KMS-11 (cell line): ENCODE results near the gene INSM2.

Experiments
- H2AFZ ChIP-seq: fragments of 200-600 bp; sonication (generic); 2 replicates; pipeline ENCODE4 v1.6.1; 2016; ENCODE audit warnings: antibody characterized with exemption, mixed run types, low read depth
- H3K27ac ChIP-seq: fragments of 200-600 bp; sonication (generic); 2 replicates; pipeline ENCODE4 v1.6.1; 2016; ENCODE audit warnings: mild to moderate bottlenecking, mixed run types
- H3K27me3 ChIP-seq: fragments of 200-600 bp; sonication (generic); 2 replicates; pipeline ENCODE4 v1.6.1; 2017; ENCODE audit warnings: mild to moderate bottlenecking, low read depth, mixed run types, moderate library complexity; ENCODE audit not compliant: insufficient read depth
- H3K36me3 ChIP-seq: fragments of 200-600 bp; sonication (generic); 2 replicates; pipeline ENCODE4 v1.6.1; 2017; ENCODE audit warnings: mild to moderate bottlenecking, mixed run types; ENCODE audit not compliant: insufficient read depth
- H3K4me1 ChIP-seq: fragments of 200-600 bp; sonication (generic); 2 replicates; pipeline ENCODE4 v1.6.1; 2016; ENCODE audit warnings: mild to moderate bottlenecking, low read depth, mixed run types; ENCODE audit not compliant: poor library complexity, severe bottlenecking
- H3K4me2 ChIP-seq: fragments of 200-600 bp; sonication (generic); 2 replicates; pipeline ENCODE4 v1.7.0; 2016; ENCODE audit warnings: mild to moderate bottlenecking, mixed run types
- H3K4me3 ChIP-seq: fragments of 200-600 bp; sonication (generic); IDR thresholded peaks from 2 replicates; pipeline ENCODE4 v1.6.1; 2017; ENCODE audit warnings: low read depth, low read length, mixed read lengths; ENCODE audit not compliant: insufficient read depth
- H3K79me2 ChIP-seq: fragments of 200-600 bp; sonication (generic); 2 replicates; pipeline ENCODE4 v1.6.1; 2016; ENCODE audit warnings: low read depth, mixed run types; ENCODE audit not compliant: insufficient read depth
- H3K9ac ChIP-seq: fragments of 200-600 bp; sonication (generic); 2 replicates; pipeline ENCODE4 v1.6.1; 2016; ENCODE audit warnings: mild to moderate bottlenecking, mixed run types
- H4K20me1 ChIP-seq: fragments of 200-600 bp; sonication (generic); 2 replicates; pipeline ENCODE4 v1.6.1; 2016; ENCODE audit warnings: mild to moderate bottlenecking, mixed run types; ENCODE audit not compliant: insufficient read depth
- TF ChIP-seq, protein P1 (sequence below): fragments of 200-600 bp; sonication (generic); conservative IDR thresholded peaks from 2 replicates; pipeline ENCODE4 v1.6.1; 2017; ENCODE audit warnings: low read depth, mild to moderate bottlenecking, antibody characterized with exemption, low read length, moderate library complexity, mixed read lengths

INSM2 gene

GRCh38 chr14:35549551-35549950 is 15.6 kb downstream of the INSM2 start:
- Histone ChIP-seq H3K79me2 (no peaks in the 10 kb centered on the region), H3K4me1 (no peaks in the 10 kb centered on the region), H4K20me1 (no peaks in the 10 kb centered on the region), H3K4me2 (no peak overlapping the region), H3K9ac (no peak overlapping the region), H2AFZ (no peak overlapping the region), H3K27me3 (no peaks in the 10 kb centered on the region), H3K27ac (no peak overlapping the region), H3K36me3 (no peaks in the 10 kb centered on the region), H3K4me3 (no peak overlapping the region)
- TF ChIP-seq, protein P1, sequence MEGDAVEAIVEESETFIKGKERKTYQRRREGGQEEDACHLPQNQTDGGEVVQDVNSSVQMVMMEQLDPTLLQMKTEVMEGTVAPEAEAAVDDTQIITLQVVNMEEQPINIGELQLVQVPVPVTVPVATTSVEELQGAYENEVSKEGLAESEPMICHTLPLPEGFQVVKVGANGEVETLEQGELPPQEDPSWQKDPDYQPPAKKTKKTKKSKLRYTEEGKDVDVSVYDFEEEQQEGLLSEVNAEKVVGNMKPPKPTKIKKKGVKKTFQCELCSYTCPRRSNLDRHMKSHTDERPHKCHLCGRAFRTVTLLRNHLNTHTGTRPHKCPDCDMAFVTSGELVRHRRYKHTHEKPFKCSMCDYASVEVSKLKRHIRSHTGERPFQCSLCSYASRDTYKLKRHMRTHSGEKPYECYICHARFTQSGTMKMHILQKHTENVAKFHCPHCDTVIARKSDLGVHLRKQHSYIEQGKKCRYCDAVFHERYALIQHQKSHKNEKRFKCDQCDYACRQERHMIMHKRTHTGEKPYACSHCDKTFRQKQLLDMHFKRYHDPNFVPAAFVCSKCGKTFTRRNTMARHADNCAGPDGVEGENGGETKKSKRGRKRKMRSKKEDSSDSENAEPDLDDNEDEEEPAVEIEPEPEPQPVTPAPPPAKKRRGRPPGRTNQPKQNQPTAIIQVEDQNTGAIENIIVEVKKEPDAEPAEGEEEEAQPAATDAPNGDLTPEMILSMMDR, result no peak

DNA sequence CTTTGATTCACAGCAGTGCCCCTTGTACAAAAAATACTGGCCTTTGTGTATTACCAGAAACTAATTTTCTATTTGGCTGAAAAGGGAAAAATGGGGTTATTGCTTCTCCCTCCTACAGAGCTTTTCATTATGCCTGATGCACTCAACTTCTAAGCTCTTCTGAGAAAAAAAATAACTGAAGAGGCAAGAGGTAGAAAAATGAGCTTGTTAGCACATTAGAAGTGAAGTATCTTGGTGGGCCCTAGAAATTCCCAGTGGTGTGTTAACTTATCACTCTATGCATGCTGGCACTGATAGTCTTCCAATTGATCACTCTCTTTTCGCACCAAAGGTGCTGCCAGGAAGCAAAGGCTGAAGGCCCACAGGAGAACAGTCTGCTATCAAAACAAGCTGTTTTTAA is 17.1 kb downstream of the INSM2 start:
- no peaks in the 10 kb centered on the region for H3K36me3 ChIP-seq
- no peaks in the 10 kb centered on the region for H3K27me3 ChIP-seq
- no peak overlapping the region for H3K9ac ChIP-seq
- H3K4me1 ChIP-seq, result no peaks in the 10 kb centered on the region
- H3K4me3 ChIP-seq, result no peak overlapping the region
- TF ChIP-seq, protein P1, result no peak
- H4K20me1 ChIP-seq, result no peaks in the 10 kb centered on the region
- no peak overlapping the region for H2AFZ ChIP-seq
- H3K4me2 ChIP-seq, result no peak overlapping the region
- no peaks in the 10 kb centered on the region for H3K79me2 ChIP-seq
- H3K27ac ChIP-seq, result no peak overlapping the region

DNA sequence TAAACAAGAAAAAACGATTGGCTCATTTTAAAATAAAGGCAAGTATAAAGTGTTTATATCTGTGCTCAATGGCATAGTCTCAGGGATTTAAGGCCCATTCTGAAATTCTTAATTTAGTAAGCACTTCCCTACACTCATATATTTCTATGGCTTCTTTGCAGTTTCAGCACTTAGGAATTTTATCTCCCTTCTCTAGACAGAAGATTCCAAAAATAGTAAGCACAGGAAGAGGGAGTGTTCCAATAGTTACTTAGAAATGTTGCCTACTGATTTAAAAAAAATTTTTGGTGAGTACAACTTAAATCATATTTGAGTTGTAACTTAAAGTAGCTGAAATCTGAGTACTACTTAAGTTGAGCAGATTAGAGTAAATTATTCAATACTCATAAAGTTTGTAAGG is 19.8 kb downstream of the INSM2 start:
- H3K4me1 ChIP-seq, result no peaks in the 10 kb centered on the region
- H4K20me1 ChIP-seq, result no peaks in the 10 kb centered on the region
- no peaks in the 10 kb centered on the region for H3K27me3 ChIP-seq
- no peaks in the 10 kb centered on the region for H3K36me3 ChIP-seq
- TF ChIP-seq, protein P1, result no peak
- H2AFZ ChIP-seq, result no peak overlapping the region
- H3K79me2 ChIP-seq, result no peaks in the 10 kb centered on the region
- no peak overlapping the region for H3K4me2 ChIP-seq
- H3K27ac ChIP-seq, result no peak overlapping the region
- H3K9ac ChIP-seq, result no peak overlapping the region
- no peak overlapping the region for H3K4me3 ChIP-seq

- Histone ChIP-seq H3K27me3 (no peaks in the 10 kb centered on the region), H3K4me1 (no peaks in the 10 kb centered on the region), H3K4me2 (no peak overlapping the region), H3K4me3 (no peak overlapping the region), H3K36me3 (no peaks in the 10 kb centered on the region), H2AFZ (no peak overlapping the region), H3K79me2 (no peaks in the 10 kb centered on the region), H3K9ac (no peak overlapping the region), H4K20me1 (no peaks in the 10 kb centered on the region), H3K27ac (no peak overlapping the region)
- TF ChIP-seq, protein P1, result no peak
Observed at GRCh38 chr14:35556548-35556947, 22.6 kb downstream of the INSM2 start.

- no peak overlapping the region for H3K9ac ChIP-seq
- no peak overlapping the region for H3K4me3 ChIP-seq
- H2AFZ ChIP-seq, result no peak overlapping the region
- TF ChIP-seq, protein P1, result no peak
- H3K36me3 ChIP-seq, result no peaks in the 10 kb centered on the region
- no peaks in the 10 kb centered on the region for H3K79me2 ChIP-seq
- H4K20me1 ChIP-seq, result no peaks in the 10 kb centered on the region
- H3K27ac ChIP-seq, result no peak overlapping the region
- no peak overlapping the region for H3K4me2 ChIP-seq
- no peaks in the 10 kb centered on the region for H3K4me1 ChIP-seq
- H3K27me3 ChIP-seq, result no peaks in the 10 kb centered on the region
Observed at GRCh38 chr14:35557221-35557747, 23.3 kb downstream of the INSM2 start.
